Activated CD4-positive, alpha-beta T cell treated with anti-CD3 and anti-CD28 coated beads, Interleukin-2, amount 50 U/mL, for 16 hours (primary cell): ENCODE data around the gene IL18BP.

Source experiments
- DNase-seq: peaks from one replicate; pipeline ENCODE4 v3.0.0-alpha.2; 2020

IL18BP gene

GRCh38 chr11:71997594-71997993 is 1.1 kb upstream of the IL18BP start:
- no peak for DNase-seq

- DNase-seq = no peak
These were observed 648 bp upstream of the IL18BP start for GRCh38 chr11:71998061-71998460.

- no peak for DNase-seq
These were observed 653 bp downstream of the IL18BP start for GRCh38 chr11:71999362-71999761.

DNA sequence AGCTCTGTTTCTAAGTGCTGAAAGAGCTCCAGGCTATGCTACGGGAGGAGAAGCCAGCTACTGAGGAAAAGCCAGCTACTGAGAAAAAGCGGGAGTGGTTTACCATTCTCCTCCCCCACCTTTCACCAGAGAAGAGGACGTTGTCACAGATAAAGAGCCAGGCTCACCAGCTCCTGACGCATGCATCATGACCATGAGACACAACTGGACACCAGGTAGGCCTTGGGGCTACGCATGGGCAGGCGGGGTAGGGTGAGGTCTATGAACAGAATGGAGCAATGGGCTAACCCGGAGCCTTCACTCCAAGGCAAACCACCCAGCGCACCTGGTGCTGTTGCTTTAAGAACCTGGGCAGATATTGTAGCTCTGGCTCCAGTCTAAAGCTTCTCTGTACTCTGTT is 1.1 kb downstream of the IL18BP start:
- DNase-seq = no peak

GRCh38 chr11:72000202-72000867 is 1.6 kb downstream of the IL18BP start:
- no peak for DNase-seq

- no peak for DNase-seq
These were observed 2.6 kb downstream of the IL18BP start for GRCh38 chr11:72001285-72001684.

DNA sequence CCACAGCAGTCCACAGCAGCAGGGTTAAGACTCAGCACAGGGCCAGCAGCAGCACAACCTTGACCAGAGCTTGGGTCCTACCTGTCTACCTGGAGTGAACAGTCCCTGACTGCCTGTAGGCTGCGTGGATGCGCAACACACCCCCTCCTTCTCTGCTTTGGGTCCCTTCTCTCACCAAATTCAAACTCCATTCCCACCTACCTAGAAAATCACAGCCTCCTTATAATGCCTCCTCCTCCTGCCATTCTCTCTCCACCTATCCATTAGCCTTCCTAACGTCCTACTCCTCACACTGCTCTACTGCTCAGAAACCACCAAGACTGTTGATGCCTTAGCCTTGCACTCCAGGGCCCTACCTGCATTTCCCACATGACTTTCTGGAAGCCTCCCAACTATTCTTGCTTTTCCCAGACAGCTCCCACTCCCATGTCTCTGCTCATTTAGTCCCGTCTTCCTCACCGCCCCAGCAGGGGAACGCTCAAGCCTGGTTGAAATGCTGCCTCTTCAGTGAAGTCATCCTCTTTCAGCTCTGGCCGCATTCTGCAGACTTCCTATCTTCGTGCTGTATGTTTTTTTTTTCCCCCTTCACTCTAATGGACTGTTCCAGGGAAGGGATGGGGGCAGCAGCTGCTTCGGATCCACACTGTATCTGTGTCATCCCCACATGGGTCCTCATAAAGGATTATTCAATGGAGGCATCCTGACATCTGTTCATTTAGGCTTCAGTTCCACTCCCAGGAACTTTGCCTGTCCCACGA is 3.3 kb downstream of the IL18BP start:
- DNase-seq = no peak

DNA sequence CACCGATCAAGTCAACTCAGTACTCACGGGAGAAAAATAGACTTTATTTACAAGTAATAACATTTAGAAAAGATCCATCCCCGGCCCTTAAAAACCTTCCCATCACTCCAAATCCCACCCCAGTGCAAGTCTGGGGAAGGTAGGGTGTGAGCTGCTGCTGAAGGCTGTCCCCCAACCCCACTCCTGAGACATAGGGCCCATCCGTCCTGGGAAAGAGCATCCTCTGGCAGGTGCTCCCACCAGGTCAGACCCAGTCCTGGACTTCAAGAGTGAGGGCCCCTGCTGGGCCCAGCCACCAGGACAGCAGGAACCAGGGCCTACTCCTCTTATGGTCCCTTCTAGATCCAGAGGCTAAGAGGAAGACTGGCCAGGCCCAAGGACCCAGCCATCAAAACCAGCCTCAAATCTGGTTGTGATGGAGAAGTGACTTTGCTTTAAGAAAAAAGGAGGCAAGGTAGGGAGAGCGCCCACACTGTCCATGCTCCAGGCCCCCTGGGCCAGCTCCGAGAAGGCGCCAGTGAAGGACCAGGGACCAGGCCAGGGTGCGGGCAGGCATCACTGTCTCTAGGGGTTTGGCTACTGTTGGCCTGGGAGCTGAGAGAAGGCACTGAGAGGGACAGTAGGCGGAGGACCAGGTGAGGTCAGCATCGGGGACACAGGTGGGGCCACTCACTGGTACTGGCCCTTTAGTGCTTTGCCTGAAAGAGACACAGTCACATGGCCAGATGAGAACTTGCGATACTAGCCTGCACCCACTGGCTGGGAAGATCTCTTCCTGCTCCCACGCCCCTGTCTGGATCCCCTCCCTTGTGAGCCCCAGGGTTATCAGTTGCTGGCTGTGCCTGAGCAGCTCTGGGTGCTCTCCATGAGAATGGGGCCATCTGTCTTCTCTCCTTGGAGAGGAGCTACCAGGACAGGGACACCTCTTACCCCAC is 4.4 kb downstream of the IL18BP start:
- no peak for DNase-seq

DNA sequence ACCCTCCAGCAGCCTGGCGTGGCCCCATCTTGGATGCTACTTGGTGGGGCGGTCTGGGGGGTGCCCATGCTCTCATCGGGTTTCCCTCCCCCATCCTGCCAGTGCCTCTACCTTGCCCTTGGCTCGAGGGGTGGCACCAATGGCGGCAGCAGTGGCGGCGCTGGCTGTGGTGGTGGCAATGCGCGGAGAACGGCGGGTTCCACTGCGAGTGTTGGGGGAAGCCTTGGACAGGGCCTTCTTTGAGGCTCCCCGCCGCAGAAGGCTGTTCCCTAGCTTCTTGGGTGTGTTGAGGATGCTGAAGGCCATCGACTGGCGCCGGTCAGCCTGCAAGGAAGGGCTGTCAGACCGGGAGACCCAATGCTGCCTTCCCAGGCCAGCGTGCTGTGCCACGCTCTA is 5.1 kb downstream of the IL18BP start:
- DNase-seq = no peak

GRCh38 chr11:72004515-72005346 is 6.0 kb downstream of the IL18BP start:
- DNase-seq = no peak

DNA sequence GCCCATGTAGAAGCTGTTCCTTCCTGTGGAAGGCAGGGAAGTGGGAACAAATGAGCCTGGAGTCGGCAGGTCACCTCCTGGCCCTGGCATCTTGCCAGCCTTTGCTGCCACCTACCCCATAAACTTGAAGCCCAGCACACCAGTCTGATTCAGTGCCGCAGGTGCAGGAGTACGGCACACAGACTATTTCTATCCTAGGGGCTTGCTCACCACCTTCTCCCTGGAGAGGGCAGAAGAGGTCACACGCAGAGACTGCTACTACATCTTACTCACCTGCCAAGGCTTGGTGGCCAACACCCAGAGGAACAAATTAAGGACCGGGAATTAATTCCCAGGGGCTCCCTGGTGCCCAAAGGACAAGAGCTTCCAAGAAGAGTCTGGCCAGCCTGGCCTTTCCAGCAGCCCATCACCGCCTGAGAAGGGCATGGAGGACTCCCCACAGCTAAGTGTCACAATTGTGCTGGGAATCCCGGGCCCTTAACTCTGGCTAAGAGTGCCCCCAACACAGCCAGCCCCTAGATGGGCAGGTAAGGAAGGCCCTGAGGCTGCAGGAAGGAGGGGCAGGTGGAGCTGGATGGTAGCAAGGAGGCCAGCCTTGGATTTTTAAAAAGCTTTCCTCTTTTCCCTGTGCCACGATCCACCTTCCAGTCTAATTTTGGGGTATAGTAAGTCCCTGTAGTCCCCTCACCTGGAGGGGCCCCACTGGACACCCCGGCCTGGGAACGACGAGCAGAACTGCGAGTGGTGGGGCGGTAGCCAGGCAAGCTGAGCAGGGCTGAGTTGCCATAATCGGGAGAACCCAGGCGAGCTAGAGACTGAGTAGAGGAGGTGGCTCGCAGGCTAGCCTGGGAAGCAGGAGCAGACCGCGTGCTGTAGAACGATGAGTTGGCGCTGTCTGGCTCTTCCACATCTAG is 6.9 kb downstream of the IL18BP start:
- DNase-seq = no peak

GRCh38 chr11:72006309-72007088 is 7.8 kb downstream of the IL18BP start:
- DNase-seq = no peak

DNA sequence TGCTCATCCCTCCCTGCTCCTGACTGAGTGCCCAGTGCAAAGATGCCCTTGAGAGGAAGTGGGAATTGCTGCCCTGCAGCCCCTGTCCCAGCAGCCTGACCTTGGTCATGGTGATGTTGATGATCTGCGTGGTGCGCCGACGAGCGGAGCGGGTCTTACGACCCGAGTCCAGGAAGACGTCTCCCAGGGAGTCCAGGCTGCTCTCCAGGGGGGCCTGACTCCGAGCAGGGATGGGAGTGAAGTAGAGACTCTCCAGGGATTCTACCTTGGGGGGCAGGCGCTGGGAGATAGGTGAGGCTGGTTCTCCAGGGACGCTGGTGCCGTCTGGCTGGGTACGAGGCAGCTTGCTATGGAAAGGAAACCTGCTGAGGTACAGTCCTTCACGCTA is 8.4 kb downstream of the IL18BP start:
- no peak for DNase-seq

GRCh38 chr11:72007587-72007986 is 8.9 kb downstream of the IL18BP start:
- no peak for DNase-seq

DNA sequence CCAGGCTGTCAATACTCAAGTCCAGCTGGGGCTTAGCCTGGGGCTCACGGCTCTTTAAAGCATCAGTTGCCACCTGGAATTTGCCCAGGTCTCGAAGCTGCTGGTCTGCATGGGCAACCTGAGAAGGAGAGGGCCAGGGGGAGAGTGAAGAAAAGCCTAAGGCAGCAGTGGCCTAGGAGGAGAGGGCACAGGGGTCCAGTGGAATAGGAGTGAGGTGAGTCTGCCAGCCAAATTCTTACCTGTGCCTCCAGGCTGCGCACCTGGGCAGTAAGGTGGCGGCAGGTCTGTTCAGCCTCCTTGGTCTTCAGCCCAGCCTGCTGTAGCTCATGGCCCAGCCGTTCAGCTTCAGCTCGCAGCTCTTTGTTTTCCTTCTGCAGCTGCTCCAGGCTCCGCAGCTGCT is 10.0 kb downstream of the IL18BP start:
- DNase-seq = no peak

DNA sequence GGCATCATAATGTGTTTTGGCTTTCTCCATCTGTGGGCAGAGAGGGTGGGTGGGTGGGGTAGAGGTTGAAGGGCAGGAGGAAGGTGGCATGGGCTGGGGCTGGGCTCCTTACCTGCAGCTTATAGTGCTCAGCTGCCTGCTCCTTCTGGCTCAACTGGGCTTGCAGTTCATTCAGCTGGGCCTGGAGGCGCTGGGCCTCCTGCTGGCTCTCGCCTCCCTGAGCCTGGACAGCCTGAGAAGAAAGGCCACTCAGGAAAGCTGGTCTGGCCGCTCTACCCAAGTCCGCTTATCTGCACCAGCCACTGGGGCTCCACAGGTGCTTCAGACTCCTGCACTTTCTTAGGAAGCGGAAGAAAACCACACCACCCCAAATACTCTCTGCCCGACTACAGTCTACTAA is 10.4 kb downstream of the IL18BP start:
- DNase-seq = no peak

DNA sequence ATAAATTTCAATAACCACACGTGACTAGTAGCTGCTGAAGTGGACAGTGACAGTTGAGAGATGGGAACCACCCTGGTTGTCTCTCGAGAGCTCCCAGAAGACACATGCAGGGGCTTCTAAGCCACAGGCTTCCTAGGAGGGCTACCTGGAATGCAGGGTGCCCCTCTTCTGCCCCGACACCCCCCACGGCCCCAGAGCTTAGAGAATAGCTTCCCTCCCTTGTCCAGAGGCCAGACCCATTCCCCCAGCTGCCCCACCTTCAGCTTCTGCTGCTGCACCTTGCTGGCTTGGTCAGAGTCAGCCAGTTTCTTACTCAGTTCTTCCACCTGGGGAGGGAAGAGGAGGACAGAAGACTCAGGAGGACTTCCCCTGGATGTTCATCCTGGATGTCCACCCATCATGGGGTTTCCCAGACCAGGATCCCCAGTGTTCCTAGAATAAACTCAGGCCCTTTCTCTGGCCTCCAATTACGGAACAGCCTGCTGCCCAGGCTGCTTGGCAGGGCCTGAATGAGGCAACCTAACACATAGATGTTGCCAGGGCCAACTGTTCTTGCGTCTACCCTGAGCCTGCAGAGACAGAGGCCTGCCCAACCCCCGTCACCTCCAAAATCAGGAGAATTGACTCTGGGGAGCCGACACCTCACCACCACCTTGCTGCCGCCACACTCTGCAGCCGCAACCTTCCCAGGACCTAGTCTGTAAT is 12.0 kb downstream of the IL18BP start:
- no peak for DNase-seq

- no peak for DNase-seq
These were observed 13.5 kb downstream of the IL18BP start for GRCh38 chr11:72012091-72012630.

GRCh38 chr11:72012897-72013721 is 14.4 kb downstream of the IL18BP start:
- DNase-seq = no peak
